ENCODE data around the gene HJV.

DNA sequence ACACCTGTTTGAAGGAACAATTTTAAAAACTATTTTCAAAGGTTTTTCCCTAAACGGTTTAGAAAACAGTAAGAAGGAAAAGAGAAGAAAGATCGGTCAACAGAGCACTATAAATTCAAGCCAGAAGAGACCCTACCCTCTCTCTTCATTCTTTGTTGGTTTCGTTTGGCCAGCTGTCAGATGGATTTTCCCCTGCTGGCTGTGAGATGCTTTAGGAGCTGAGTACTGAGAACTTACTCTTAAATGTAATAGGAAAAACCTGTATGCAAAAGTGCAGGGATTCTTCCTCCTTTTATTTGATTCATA, 23.9 kb downstream of the HJV start:
- TF ChIP-seq, protein P1, sequence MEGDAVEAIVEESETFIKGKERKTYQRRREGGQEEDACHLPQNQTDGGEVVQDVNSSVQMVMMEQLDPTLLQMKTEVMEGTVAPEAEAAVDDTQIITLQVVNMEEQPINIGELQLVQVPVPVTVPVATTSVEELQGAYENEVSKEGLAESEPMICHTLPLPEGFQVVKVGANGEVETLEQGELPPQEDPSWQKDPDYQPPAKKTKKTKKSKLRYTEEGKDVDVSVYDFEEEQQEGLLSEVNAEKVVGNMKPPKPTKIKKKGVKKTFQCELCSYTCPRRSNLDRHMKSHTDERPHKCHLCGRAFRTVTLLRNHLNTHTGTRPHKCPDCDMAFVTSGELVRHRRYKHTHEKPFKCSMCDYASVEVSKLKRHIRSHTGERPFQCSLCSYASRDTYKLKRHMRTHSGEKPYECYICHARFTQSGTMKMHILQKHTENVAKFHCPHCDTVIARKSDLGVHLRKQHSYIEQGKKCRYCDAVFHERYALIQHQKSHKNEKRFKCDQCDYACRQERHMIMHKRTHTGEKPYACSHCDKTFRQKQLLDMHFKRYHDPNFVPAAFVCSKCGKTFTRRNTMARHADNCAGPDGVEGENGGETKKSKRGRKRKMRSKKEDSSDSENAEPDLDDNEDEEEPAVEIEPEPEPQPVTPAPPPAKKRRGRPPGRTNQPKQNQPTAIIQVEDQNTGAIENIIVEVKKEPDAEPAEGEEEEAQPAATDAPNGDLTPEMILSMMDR (IDR thresholded peaks at IDR 0.05): peak in 2 of 7 experiments; percentile 4 to 6
- no peak for TF ChIP-seq POLR2A (IDR thresholded peaks at IDR 0.05)
